Testis (tissue), 2 donors: ENCODE data around the gene MISP3.

Experiments
- POLR2A ChIP-seq: fragments of 450-650 bp; IDR thresholded peaks from one replicate; pipeline ENCODE4 v1.6.1; 2017; ENCODE audit warnings: antibody characterized with exemption, mild to moderate bottlenecking, moderate library complexity
- TF ChIP-seq, protein P1 (sequence below), 3 experiments: fragments of 450-650 bp in 2 of 3; fragments of 200-600 bp in 1 of 3; sonication (generic) in 1 of 3; IDR thresholded peaks; one replicate each; pipeline ENCODE4 v1.5.1; 2016 to 2019; ENCODE audit warnings: antibody characterized with exemption in 3 of 3, mild to moderate bottlenecking in 2 of 3, moderate library complexity in 1 of 3

DNA sequence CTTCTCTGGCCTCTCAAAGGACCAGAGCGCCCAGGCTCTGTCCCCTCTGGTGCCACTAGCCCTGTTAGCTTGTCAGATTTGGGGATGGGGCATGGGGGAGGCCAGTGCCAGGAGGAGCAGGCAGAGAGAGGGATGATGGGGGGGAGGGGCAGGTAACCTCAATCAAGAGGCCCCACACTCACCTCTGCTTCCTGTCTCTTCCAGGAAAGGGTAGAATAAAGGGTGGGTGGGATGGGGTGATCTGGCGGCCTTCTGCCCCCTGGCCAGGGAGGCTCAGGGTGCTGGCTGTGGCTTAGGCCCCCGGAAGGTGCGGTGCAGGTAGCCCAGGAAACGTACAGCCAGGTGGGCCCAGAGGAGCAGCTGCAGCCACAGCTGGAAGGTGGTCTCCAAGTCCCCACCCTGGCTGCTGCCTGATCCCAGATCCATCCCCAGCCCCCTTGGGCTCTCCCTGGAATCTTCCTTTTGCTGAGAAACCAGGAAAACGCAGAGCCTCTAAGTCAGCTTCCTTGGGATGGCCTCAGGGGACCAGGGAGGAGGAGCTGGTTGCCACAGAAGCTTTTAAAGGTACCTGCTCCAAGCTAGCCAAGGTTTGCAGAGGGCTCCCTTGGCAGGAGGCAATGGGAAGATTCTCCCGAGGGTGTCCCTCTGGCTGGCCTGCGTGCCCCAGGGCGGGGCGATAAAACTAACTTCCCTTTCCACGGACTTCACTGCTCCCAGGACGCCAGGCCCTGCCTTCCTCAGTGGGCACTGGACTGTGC lies 39.6 kb downstream of the MISP3 start:
- TF ChIP-seq, protein P1, sequence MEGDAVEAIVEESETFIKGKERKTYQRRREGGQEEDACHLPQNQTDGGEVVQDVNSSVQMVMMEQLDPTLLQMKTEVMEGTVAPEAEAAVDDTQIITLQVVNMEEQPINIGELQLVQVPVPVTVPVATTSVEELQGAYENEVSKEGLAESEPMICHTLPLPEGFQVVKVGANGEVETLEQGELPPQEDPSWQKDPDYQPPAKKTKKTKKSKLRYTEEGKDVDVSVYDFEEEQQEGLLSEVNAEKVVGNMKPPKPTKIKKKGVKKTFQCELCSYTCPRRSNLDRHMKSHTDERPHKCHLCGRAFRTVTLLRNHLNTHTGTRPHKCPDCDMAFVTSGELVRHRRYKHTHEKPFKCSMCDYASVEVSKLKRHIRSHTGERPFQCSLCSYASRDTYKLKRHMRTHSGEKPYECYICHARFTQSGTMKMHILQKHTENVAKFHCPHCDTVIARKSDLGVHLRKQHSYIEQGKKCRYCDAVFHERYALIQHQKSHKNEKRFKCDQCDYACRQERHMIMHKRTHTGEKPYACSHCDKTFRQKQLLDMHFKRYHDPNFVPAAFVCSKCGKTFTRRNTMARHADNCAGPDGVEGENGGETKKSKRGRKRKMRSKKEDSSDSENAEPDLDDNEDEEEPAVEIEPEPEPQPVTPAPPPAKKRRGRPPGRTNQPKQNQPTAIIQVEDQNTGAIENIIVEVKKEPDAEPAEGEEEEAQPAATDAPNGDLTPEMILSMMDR (IDR thresholded peaks at IDR 0.05) = no peak
- TF ChIP-seq POLR2A = no peak
